SJSA1 (cell line): ENCODE measurements around the gene SCAPER. TPM values are rescaled to one million over a fixed set of nuclear protein-coding genes. Genes with fewer than 3 reads are reported as not detected.
"Not testable (repeated sequence)": the region's sequence is repeated elsewhere in the genome, so short reads cannot be mapped to it uniquely, and the experiment has no call there.

ENCODE experiments used
- DNase-seq, 2 experiments: peaks; one replicate each; pipeline ENCODE4 v3.0.0-alpha.2; 2015 to 2020; ENCODE audit warnings: low spot score in 2 of 2, low read depth in 1 of 2
- H3K27ac ChIP-seq: fragments of 250-450 bp; sonication (Bioruptor Pico); 2 replicates; pipeline ENCODE4 v1.5.1; 2020; ENCODE audit warnings: mild to moderate bottlenecking, moderate library complexity
- H3K27me3 ChIP-seq: fragments of 250-450 bp; sonication (Bioruptor Pico); replicated peaks from 2 replicates; pipeline ENCODE4 v1.5.1; 2020; ENCODE audit warnings: mild to moderate bottlenecking, moderate library complexity
- H3K36me3 ChIP-seq: fragments of 250-450 bp; sonication (Bioruptor Pico); 2 replicates; pipeline ENCODE4 v1.5.1; 2020; ENCODE audit warnings: mild to moderate bottlenecking
- H3K4me1 ChIP-seq: fragments of 250-450 bp; sonication (Bioruptor Pico); replicated peaks from 2 replicates; pipeline ENCODE4 v1.6.1; 2021; ENCODE audit warnings: mild to moderate bottlenecking
- H3K4me3 ChIP-seq: fragments of 250-450 bp; sonication (Bioruptor Pico); 2 replicates; pipeline ENCODE4 v1.5.1; 2020; ENCODE audit warnings: mild to moderate bottlenecking
- H3K9me3 ChIP-seq: fragments of 250-450 bp; sonication (Bioruptor Pico); replicated peaks from 2 replicates; pipeline ENCODE4 v1.5.1; 2020; ENCODE audit warnings: mild to moderate bottlenecking
- total RNA-seq: library from RNA; depleted of rRNA; stranded (reverse); fragments of >200 nt; shearing (Covaris generic); gene quantifications from 2 replicates; pipeline ENCODE4 v1.2.3, GENCODE V29; 2014

SCAPER gene
- total RNA-seq, 1 experiment from 2014 or later = 10.2 TPM

GRCh38 chr15:76764004-76764403, 141.1 kb downstream of the SCAPER start:
- Histone ChIP-seq H3K4me1 (no peaks in the 10 kb centered on the region), H3K27ac (no peak overlapping the region), H3K4me3 (no peak overlapping the region), H3K9me3 (peaks cover 6% of the 10 kb centered on the region; the same call in 1 of the 2 replicates), H3K36me3 (peaks cover 13% of the 10 kb centered on the region), H3K27me3 (no peaks in the 10 kb centered on the region)
- DNase-seq = no peak

DNA sequence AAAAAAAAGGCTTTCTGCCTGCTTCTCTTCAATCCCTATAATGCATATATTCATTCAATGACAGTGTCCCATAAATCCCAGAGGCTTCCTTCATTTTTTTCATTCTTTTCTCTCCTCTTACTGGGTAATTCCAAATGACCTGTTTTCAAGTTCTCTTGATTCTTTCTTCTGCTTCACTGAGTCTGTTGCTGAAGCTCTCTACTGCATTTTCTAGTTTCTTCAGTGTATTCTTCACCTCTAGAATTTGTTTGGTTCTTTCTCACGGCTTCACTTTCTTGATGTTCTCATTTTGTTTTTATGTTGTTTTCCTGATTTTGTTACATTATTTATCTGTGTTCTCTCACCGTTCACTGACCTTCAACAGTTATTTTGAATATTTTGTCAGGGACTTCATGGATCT, 141.6 kb downstream of the SCAPER start:
- no peak overlapping the region for H3K4me3 ChIP-seq

GRCh38 chr15:76756381-76756780, 148.8 kb downstream of the SCAPER start:
- no peaks in the 10 kb centered on the region for H3K9me3 ChIP-seq
- no peak overlapping the region for H3K27ac ChIP-seq
- no peak overlapping the region for H3K4me3 ChIP-seq
- DNase-seq = no peak
- no peaks in the 10 kb centered on the region for H3K36me3 ChIP-seq
- no peaks in the 10 kb centered on the region for H3K4me1 ChIP-seq
- no peaks in the 10 kb centered on the region for H3K27me3 ChIP-seq

More for the DNA sequence above, 141.6 kb downstream of the SCAPER start:
- Histone ChIP-seq H3K36me3 (peaks cover 13% of the 10 kb centered on the region), H3K27me3 (no peaks in the 10 kb centered on the region), H3K9me3 (peaks cover 6% of the 10 kb centered on the region; the same call in 1 of the 2 replicates), H3K4me1 (no peaks in the 10 kb centered on the region), H3K27ac (no peak overlapping the region)
- DNase-seq = no peak

DNA sequence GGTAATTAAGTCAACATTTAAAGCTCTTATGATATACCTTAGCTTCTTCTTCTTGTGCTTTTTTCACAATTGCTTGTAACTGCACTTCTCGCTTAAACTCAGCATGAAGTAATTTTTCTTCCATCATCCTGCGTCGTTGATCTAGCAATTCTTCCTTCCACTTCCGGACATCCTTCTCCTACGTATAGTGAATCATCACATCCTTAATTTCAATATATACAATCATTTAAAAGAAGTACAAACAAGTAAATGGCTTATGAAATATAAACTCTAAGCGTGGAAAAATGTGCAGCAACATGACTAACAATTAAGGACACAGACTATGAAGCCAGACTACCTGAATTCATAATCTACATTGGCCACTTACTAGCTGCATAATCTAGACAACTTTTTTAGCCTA, 151.4 kb downstream of the SCAPER start:
- Histone ChIP-seq H3K27ac (no peak overlapping the region), H3K4me3 (no peak overlapping the region), H3K36me3 (no peaks in the 10 kb centered on the region), H3K4me1 (no peaks in the 10 kb centered on the region), H3K27me3 (no peaks in the 10 kb centered on the region), H3K9me3 (no peaks in the 10 kb centered on the region)
- DNase-seq = no peak

GRCh38 chr15:76753131-76753530, 152.0 kb downstream of the SCAPER start:
- DNase-seq = no peak
- H3K4me1 ChIP-seq = no peaks in the 10 kb centered on the region
- no peaks in the 10 kb centered on the region for H3K9me3 ChIP-seq
- no peak overlapping the region for H3K4me3 ChIP-seq
- H3K36me3 ChIP-seq = no peaks in the 10 kb centered on the region
- no peaks in the 10 kb centered on the region for H3K27me3 ChIP-seq
- no peak overlapping the region for H3K27ac ChIP-seq

DNA sequence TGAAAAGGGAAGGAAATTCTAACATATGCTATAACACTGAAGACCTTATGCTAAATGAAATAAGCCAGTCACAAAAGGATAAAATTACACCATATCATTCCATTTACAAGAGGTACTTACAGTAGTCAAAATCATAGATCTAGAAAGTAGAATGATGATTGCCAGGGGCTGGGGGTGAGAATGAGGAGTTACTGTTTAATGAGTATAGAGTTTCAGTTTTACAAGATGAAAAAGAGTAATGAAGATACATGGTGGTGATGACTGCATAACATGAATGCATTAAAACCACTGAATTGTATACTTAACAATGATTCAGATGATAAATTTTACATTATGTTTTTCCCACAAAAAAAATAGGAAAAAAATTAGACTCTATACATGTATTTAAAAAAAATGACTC, 152.6 kb downstream of the SCAPER start:
- no peaks in the 10 kb centered on the region for H3K27me3 ChIP-seq
- H3K4me1 ChIP-seq = no peaks in the 10 kb centered on the region
- no peak overlapping the region for H3K27ac ChIP-seq
- no peaks in the 10 kb centered on the region for H3K9me3 ChIP-seq
- DNase-seq = no peak
- no peaks in the 10 kb centered on the region for H3K36me3 ChIP-seq
- no peak overlapping the region for H3K4me3 ChIP-seq

DNA sequence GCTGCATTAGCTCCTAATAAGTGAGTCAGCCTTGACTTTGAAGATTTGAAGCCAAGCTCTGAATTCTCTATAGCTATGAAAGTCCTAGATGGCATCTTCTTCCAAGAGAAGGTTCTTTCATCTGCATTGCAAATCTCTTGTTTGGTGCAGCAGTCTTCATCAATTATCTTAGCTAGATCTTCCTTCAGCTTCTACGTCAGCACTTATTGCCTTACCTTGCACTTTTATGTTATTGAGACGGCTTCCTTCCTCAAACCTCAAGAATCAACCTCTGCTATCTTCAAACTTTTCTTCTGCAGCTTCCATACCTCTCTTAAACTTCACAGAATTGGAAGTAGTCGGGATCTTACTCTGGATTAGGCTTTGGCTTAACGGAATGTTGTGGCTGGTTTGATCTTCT, 167.6 kb downstream of the SCAPER start:
- Histone ChIP-seq H3K4me1 (no peaks in the 10 kb centered on the region), H3K27me3 (no peaks in the 10 kb centered on the region), H3K36me3 (no peaks in the 10 kb centered on the region), H3K27ac (no peak overlapping the region), H3K9me3 (no peaks in the 10 kb centered on the region), H3K4me3 (no peak overlapping the region)
- DNase-seq = no peak

- not testable (repeated sequence) for H3K36me3 ChIP-seq, H3K9me3 ChIP-seq, H3K27ac ChIP-seq, DNase-seq, H3K27me3 ChIP-seq, H3K4me1 ChIP-seq, H3K4me3 ChIP-seq
These were observed 172.8 kb downstream of the SCAPER start for GRCh38 chr15:76732321-76732720.

DNA sequence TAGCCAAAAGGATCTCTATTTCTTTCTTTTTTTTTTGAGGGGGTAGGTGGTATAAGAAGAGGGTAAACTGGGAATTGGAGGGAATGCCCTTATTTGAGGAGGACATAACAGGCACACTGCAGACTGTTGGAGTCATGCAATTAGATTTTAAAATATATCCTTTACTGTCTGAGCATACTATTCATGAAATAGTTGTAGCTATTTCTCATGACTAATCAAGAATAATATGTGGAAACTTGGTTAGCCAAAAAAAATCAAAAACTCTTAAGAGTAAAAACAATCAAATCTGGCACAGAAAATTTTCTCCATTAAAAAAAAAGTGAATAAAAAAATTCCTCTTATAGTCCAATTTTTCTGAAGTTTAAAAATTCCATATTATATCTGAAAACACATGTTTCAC, 174.9 kb downstream of the SCAPER start:
- Histone ChIP-seq H3K9me3 (no peaks in the 10 kb centered on the region), H3K4me3 (no peak overlapping the region), H3K27ac (no peak overlapping the region), H3K27me3 (no peaks in the 10 kb centered on the region), H3K36me3 (no peaks in the 10 kb centered on the region), H3K4me1 (no peaks in the 10 kb centered on the region)
- DNase-seq = no peak

DNA sequence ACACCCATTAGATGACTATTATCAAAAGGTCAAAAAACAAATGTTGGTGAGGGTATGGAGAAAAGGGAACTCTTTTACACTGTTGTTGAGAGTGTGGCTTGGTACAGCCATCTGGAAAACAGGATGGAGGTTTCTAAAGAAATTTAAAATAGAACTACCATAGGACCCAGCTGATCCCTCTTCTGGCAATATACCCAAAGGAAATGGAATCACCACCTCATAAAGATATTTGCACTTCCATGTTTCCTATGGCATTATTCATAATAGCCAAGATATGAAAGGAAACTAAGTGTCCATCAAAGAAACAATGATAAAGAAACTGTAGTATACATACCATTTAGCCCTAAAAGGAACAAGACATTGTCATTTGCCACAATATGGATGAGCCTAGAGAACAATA, 186.3 kb downstream of the SCAPER start:
- no peaks in the 10 kb centered on the region for H3K9me3 ChIP-seq
- H3K36me3 ChIP-seq = no peaks in the 10 kb centered on the region
- no peaks in the 10 kb centered on the region for H3K27me3 ChIP-seq
- peaks cover 9% of the 10 kb centered on the region for H3K4me1 ChIP-seq
- H3K27ac ChIP-seq = no peak overlapping the region
- no peak for DNase-seq
- no peak overlapping the region for H3K4me3 ChIP-seq

GRCh38 chr15:76714950-76715349, 190.2 kb downstream of the SCAPER start:
- DNase-seq = no peak
- no peaks in the 10 kb centered on the region for H3K36me3 ChIP-seq
- H3K4me1 ChIP-seq = peaks cover 9% of the 10 kb centered on the region
- H3K4me3 ChIP-seq = no peak overlapping the region
- H3K9me3 ChIP-seq = no peaks in the 10 kb centered on the region
- no peaks in the 10 kb centered on the region for H3K27me3 ChIP-seq
- no peak overlapping the region for H3K27ac ChIP-seq

DNA sequence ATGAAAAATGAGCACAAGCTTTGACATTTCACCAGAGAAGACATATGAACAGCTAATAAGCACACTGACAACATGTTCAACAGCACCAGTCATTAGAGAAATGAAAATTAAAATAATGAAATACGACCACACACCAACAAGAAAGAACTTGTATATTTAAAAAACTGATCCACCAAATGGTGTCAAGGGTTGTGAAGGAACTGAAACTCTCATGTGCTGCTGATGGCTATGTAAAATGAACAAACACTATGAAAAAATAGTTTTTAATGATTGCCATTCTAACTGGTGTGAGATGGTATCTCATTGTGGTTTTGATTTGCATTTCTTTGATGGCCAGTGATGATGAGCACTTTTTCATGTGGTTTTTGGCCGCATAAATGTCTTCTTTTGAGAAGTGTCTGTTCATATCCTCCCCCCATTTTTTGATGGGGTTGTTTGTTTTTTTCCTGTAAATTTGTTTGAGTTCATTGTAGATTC, 193.8 kb downstream of the SCAPER start:
- H3K4me3 ChIP-seq = no peak overlapping the region
- H3K27me3 ChIP-seq = no peaks in the 10 kb centered on the region
- DNase-seq = no peak
- no peaks in the 10 kb centered on the region for H3K36me3 ChIP-seq
- no peaks in the 10 kb centered on the region for H3K9me3 ChIP-seq
- peaks cover 9% of the 10 kb centered on the region for H3K4me1 ChIP-seq
- no peak overlapping the region for H3K27ac ChIP-seq

DNA sequence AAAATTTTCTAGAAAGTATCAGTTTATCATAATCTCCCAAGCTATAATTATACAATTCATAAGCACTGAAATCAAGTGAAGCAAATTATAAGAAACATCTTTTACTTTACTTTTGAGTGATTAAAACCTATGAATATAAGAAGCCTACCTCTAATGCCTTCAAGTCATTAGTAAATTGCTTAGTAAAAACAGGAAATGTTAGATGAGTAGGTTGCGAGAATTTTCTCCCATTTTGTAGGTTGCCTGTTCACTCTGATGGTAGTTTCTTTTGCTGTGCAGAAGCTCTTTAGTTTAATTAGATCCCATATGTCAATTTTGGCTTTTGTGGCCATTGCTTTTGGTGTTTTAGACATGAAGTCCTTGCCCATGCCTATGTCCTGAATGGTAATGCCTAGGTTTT, 201.1 kb downstream of the SCAPER start:
- H3K9me3 ChIP-seq, H3K36me3 ChIP-seq, H3K4me1 ChIP-seq, DNase-seq, H3K27me3 ChIP-seq, H3K27ac ChIP-seq, H3K4me3 ChIP-seq: not testable (repeated sequence)

DNA sequence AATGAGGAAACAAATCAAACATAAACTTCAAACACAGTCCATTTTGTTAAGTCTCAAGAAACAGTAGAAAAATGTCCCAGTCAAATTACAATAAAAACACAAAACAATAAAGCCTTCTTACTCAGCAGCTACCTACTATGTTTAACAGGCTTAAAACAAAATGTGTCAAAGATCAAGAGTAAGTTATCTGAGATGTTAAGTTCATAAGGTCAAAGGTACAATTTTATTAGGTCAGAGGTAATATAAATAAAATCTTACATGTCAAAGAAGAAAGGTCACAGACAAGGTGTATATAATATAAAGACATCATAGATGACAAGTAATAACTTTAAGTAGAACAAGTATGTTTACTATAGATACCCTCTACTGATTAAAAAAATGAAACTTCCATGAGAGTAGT, 208.3 kb downstream of the SCAPER start:
- Histone ChIP-seq H3K4me1 (no peaks in the 10 kb centered on the region), H3K36me3 (no peaks in the 10 kb centered on the region), H3K4me3 (no peak overlapping the region), H3K27me3 (no peaks in the 10 kb centered on the region), H3K27ac (no peak overlapping the region), H3K9me3 (no peaks in the 10 kb centered on the region)
- DNase-seq = no peak

GRCh38 chr15:76692546-76692945, 212.6 kb downstream of the SCAPER start:
- H3K27me3 ChIP-seq, H3K4me1 ChIP-seq, DNase-seq, H3K27ac ChIP-seq, H3K4me3 ChIP-seq, H3K36me3 ChIP-seq, H3K9me3 ChIP-seq: not testable (repeated sequence)
